ENCODE results near the gene ITGA7. TPM values are rescaled to one million over a fixed set of nuclear protein-coding genes. Genes with fewer than 3 reads are reported as not detected.

Gene ITGA7
- polyA plus RNA-seq, 1 experiment: 11.6 TPM

- no peak for DNase-seq (ENCODE audit: low read depth)
- H3K27me3 ChIP-seq (ENCODE audit: control insufficient read depth, insufficient read depth, low read length): no peaks in the 10 kb centered on the region
- no peak overlapping the region for H3K4me3 ChIP-seq (ENCODE audit: low read depth, low read length)
- ChIA-PET POLR2A (no interaction called here), CTCF (interaction anchor here (1.8 kb wide), 1 partner anchor 51 kb away, joined by 4 read pairs; a partner anchor contains a TSS)
- TF ChIP-seq CTCF (IDR thresholded peaks at IDR 0.05; ENCODE audit: insufficient read depth, low read depth, low read length): no peak
- no peaks in the 10 kb centered on the region for H3K36me3 ChIP-seq (ENCODE audit: control insufficient read depth, insufficient read depth, low read length)
These were observed 25.4 kb upstream of the ITGA7 start for GRCh38 chr12:55733021-55733555.

- no peaks in the 10 kb centered on the region for H3K27me3 ChIP-seq (ENCODE audit: control insufficient read depth, insufficient read depth, low read length)
These were observed 24.6 kb upstream of the ITGA7 start for GRCh38 chr12:55732288-55732687.

GRCh38 chr12:55729819-55730818 lies 22.4 kb upstream of the ITGA7 start:
- POLR2A ChIA-PET: interaction anchor here (0.7 to 1.4 kb wide), 5 partner anchors 8 to 117 kb away, joined by 3 to 6 read pairs (median 5); partner anchors contain the start of genes BLOC1S1 and DNAJC14
- Histone ChIP-seq H3K36me3 (ENCODE audit: control insufficient read depth, insufficient read depth, low read length) (peaks cover 14% of the 10 kb centered on the region), H3K27me3 (ENCODE audit: control insufficient read depth, insufficient read depth, low read length) (no peaks in the 10 kb centered on the region), H3K4me3 (ENCODE audit: low read depth, low read length) (peak overlapping the region; percentile 73)
- no peak for TF ChIP-seq CTCF (IDR thresholded peaks at IDR 0.05; ENCODE audit: insufficient read depth, low read depth, low read length)
- CTCF ChIA-PET: interaction anchor here (0.6 to 2.3 kb wide), 12 partner anchors 7 to 210 kb away, joined by 3 to 29 read pairs (median 5); partner anchors contain the start of genes PYM1 and RDH5
- no peak for DNase-seq (ENCODE audit: low read depth)

More at GRCh38 chr12:55732288-55732687, 24.6 kb upstream of the ITGA7 start:
- ChIA-PET CTCF (interaction anchor here (1.8 kb wide), 1 partner anchor 50 kb away, joined by 4 read pairs; a partner anchor contains a TSS), POLR2A (no interaction called here)
- Histone ChIP-seq H3K4me3 (ENCODE audit: low read depth, low read length) (no peak overlapping the region), H3K36me3 (ENCODE audit: control insufficient read depth, insufficient read depth, low read length) (peaks cover under 1% of the 10 kb centered on the region; the same call in 1 of the 2 replicates)
- no peak for TF ChIP-seq CTCF (IDR thresholded peaks at IDR 0.05; ENCODE audit: insufficient read depth, low read depth, low read length)
- DNase-seq (ENCODE audit: low read depth): no peak

- ChIA-PET CTCF (interaction anchor here (0.7 to 2.3 kb wide), 11 partner anchors 8 to 211 kb away, joined by 3 to 29 read pairs (median 5); partner anchors contain the start of genes PYM1 and RDH5), POLR2A (interaction anchor here (0.6 to 1.4 kb wide), 6 partner anchors 9 to 118 kb away, joined by 3 to 6 read pairs (median 4); partner anchors contain the start of genes BLOC1S1 and DNAJC14)
- H3K36me3 ChIP-seq (ENCODE audit: control insufficient read depth, insufficient read depth, low read length): peaks cover 21% of the 10 kb centered on the region
- peak within 1 kb of the TSS; percentile 73 for H3K4me3 ChIP-seq (ENCODE audit: low read depth, low read length)
- no peak for TF ChIP-seq CTCF (IDR thresholded peaks at IDR 0.05; ENCODE audit: insufficient read depth, low read depth, low read length)
- no peak for DNase-seq (ENCODE audit: low read depth)
- no peaks in the 10 kb centered on the region for H3K27me3 ChIP-seq (ENCODE audit: control insufficient read depth, insufficient read depth, low read length)
These were observed 21.5 kb upstream of the ITGA7 start, which contains the start of gene CD63 for GRCh38 chr12:55728939-55729818. CD63 (minus strand) TSS chr12:55729009; CDS start chr12:55728341, 668 bp downstream.
